G401 (cell line): ENCODE measurements around the gene TOR1AIP1. TPM values are rescaled to one million over a fixed set of nuclear protein-coding genes. Genes with fewer than 3 reads are reported as not detected.
A peak's percentile ranks its signal among the peaks of the same experiment; 100 is the strongest.
"Not testable (repeated sequence)": the region's sequence is repeated elsewhere in the genome, so short reads cannot be mapped to it uniquely, and the experiment has no call there.

Source experiments
- DNase-seq: peaks from one replicate; pipeline ENCODE4 v3.0.0-alpha.2; 2015; ENCODE audit warnings: low spot score
- in situ Hi-C: cut with HindIII; loops from 2 replicates; pipeline ENCODE4 v1.10.0; 2016; ENCODE audit warnings: low sequenced_read_pairs, mixed read lengths
- total RNA-seq: library from RNA; depleted of rRNA; stranded (reverse); fragments of >200 nt; shearing (Covaris generic); gene quantifications from 2 replicates; pipeline ENCODE4 v1.2.3, GENCODE V29; 2014; rRNA removed

The TOR1AIP1 gene
- 23.9 and 42.6 TPM in 2 replicates for total RNA-seq

DNA sequence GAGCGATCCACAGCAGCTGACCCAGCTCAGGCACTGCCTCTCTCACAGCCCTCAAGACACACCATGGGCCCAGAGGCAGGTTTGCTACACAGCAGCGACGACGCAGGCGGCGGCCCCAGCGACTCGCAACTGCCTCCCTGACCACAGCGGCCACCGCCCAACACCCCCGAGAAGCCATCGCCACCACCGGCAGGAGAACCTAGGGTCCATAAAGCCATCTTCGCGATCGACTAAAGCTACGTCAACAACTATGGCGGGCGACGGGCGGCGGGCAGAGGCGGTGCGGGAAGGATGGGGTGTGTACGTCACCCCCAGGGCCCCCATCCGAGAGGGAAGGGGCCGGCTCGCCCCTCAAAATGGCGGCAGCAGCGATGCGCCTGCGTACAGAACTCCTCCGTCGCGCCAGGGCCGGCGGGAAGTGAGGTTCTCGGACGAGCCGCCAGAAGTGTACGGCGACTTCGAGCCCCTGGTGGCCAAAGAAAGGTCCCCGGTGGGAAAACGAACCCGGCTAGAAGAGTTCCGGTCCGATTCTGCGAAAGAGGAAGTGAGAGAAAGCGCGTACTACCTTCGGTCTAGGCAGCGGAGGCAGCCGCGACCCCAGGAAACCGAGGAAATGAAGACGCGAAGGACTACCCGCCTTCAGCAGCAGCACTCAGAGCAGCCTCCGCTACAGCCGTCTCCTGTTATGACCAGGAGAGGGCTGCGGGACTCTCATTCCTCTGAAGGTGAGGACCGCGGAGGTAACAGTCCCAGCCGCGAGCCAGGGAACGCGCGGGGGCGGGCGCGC is at the start of gene TOR1AIP1:
TSS of gene TOR1AIP1 (plus strand) at position 33 of the 787 bp plus-strand sequence. CDS start at position 251, 218 bp downstream.
- peak; percentile 97 for DNase-seq
- in situ Hi-C loops, result no loop called here

DNA sequence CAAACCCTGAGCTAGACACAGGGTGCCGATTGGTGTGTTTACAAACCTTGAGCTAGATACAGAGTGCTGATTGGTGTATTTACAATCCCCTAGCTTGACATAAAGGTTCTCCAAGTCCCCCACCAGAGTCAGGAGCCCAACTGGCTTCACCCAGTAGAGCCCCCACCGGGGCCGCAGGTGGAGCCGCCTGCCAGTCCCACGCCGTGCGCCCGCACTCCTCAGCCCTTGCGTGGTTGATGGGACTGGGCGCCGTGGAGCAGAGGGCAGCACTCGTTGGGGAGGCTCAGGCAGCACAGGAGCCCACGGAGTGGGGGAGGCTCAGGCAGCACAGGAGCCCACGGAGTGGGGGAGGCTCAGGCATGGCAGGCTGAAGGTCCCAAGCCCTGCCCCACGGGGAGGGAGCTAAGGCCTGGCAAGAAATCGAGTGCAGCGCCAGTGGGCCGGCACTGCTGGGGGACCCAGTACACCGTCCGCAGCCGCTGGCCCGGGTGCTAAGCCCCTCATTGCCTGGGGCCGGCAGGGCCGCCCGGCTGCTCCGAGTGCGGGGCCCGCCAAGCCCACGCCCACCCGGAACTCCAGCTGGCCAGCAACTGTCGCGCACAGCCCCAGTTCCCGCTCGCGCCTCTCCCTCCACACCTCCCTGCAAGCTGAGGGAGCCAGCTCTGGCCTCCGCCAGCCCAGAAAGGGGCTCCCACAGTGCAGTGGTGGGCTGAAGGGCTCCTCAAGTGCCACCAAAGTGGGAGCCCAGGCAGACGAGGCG is 45.2 kb upstream of the TOR1AIP1 start:
- in situ Hi-C loops, DNase-seq: not testable (repeated sequence)

- in situ Hi-C loops, result no loop called here
Observed at GRCh38 chr1:179840107-179840506, 42.0 kb upstream of the TOR1AIP1 start.

DNA sequence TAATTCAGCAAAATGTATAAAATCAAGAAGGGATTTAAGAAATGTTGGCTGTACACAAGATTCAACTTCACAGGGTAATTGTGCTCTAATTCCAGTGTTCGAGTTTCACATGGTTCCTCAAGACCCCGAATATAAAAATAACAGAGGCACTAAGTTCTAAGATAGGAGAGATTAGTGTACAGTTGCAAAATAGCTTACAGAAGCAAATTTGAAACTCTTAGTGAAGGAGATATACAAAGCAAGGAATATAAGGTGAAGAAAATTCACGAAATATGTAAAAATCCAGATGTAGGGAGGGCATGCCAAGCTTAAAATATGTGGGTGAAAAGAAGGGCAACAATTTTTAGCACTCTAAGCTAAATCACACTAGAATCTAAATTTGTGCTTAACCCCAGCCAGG is 33.9 kb upstream of the TOR1AIP1 start:
- no peak for DNase-seq
- in situ Hi-C loops, result no loop called here

More at GRCh38 chr1:179840107-179840506, 42.0 kb upstream of the TOR1AIP1 start:
- no peak for DNase-seq

DNA sequence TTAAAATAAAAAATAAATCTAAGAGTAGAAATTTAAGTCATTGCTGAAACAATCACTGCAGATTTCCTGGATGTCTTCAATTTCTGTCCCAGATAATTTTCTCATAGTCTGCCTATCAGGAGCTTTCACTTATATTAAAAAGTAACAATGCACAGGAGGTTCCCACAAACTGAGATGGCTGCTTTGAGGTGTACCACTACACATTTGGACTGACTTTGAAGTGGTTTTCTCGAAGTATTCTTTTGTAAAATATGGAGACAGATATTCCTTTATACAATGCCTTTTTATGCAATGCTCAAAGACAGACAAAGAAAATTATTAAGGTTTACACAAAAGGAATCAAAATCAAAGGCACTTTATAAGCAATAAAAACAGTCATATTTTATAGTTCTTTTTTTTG is 29.0 kb upstream of the TOR1AIP1 start:
- in situ Hi-C loops, result no loop called here

GRCh38 chr1:179855831-179856230 is 26.3 kb upstream of the TOR1AIP1 start:
- in situ Hi-C loops, DNase-seq: not testable (repeated sequence)

More for the DNA sequence above, 29.0 kb upstream of the TOR1AIP1 start:
- DNase-seq, result no peak

GRCh38 chr1:179856296-179856695 is 25.8 kb upstream of the TOR1AIP1 start:
- in situ Hi-C loops, result no loop called here
- no peak for DNase-seq

GRCh38 chr1:179857009-179857408 is 25.1 kb upstream of the TOR1AIP1 start:
- in situ Hi-C loops, result no loop called here

DNA sequence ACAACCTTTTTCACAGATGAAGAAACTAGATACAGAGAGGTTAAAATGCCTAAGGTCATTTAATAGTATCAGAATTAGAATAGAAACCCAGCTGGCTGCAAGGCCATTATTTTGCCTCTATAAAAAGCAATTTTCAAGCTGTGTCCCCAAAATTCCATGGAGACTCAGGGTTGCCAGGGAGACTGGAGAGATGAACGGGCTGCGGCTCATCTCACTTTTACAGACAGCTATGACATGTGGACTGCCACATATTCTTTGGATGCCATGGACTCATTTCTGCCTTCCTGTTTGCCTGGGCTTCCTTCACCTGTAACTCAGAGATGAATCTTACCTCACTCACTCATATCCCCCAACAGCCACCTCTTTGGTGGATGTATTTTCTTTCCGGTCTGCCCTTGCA is 21.4 kb upstream of the TOR1AIP1 start:
- in situ Hi-C loops, result no loop called here
- no peak for DNase-seq

More at GRCh38 chr1:179857009-179857408, 25.1 kb upstream of the TOR1AIP1 start:
- no peak for DNase-seq

GRCh38 chr1:179865377-179865776 is 16.7 kb upstream of the TOR1AIP1 start:
- in situ Hi-C loops, result no loop called here

DNA sequence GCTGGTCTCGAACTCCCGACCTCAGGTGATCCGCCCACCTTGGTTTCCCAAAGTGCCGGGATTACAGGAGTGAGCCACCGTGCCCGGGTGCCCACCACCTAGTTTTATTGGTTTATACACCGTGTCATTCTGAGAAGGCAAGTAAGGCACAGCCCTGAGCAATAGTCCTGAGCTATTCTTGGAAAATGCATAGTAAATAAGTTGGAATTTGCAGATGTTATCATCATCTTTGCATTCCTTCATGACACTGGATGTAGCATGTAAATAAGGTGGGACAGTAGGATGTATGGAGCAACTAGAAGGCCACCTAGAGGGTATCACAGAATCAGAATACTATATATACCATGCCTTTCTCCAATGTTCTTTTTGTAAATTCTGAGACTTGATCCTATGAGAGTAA is 15.5 kb upstream of the TOR1AIP1 start:
- in situ Hi-C loops, result no loop called here
- DNase-seq, result no peak

More at GRCh38 chr1:179865377-179865776, 16.7 kb upstream of the TOR1AIP1 start:
- DNase-seq, result no peak

GRCh38 chr1:179867493-179868330 is 14.4 kb upstream of the TOR1AIP1 start:
- in situ Hi-C loops, result no loop called here
- peak; percentile 44 for DNase-seq

DNA sequence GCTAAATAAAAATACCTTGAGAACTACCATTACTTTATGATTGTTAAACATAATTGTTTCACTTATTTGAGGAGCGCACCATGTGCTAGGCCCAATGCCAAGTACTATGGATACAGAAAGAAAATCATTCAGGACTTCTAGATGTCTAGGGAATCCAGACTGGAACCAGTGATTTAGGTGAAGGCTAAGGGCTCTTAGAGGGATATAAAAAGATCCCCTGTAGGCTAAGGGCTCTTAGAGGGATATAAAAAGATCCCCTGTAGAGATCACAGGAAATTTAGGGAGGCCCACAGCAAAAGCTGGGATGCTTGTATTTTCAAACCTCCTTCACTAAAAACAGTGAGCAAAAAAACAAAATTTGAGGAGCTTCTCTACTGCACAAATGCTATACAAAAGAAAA is 11.2 kb upstream of the TOR1AIP1 start:
- no peak for DNase-seq
- in situ Hi-C loops, result no loop called here

DNA sequence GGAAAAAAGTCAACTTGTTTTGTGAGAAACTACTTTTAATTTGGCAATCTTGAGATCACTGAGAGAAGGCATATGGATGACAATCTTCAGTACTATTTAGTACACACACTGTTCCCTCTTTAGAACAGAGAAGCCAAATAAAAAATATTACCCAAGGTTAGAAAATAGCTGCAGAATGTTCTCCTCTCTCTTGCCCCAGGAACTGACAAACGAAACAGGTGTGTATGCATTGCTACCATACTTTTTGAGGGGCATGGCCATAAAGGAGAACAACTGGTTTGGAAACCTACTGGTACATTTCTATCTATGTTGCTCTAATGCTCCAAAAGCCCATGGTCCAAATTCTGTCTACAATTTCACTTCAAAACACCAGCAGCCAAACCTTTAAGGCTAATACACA is 10.1 kb upstream of the TOR1AIP1 start:
- no peak for DNase-seq
- in situ Hi-C loops, result no loop called here

- in situ Hi-C loops, result no loop called here
Observed at GRCh38 chr1:179872558-179872957, 9.5 kb upstream of the TOR1AIP1 start.

DNA sequence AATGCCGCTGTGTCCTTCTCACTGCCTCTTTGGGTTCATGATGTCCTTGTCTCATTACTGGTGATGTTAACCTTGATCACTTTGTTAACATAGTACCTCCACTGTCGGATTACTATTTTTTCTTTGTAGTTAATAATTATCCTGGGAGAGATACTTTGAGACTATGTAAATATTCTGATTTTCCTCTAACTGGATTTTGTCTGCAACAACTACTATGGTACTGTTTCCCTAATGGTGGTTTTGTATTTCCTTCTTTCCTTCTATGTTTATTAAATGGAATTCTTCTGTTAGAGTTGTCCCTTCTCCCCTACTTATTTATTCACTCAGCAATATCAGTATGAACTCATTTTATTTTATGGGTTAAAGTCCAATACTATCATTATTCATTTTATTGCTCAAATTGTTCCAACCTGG is 8.6 kb upstream of the TOR1AIP1 start:
- in situ Hi-C loops, result no loop called here
- no peak for DNase-seq

More at GRCh38 chr1:179872558-179872957, 9.5 kb upstream of the TOR1AIP1 start:
- no peak for DNase-seq

DNA sequence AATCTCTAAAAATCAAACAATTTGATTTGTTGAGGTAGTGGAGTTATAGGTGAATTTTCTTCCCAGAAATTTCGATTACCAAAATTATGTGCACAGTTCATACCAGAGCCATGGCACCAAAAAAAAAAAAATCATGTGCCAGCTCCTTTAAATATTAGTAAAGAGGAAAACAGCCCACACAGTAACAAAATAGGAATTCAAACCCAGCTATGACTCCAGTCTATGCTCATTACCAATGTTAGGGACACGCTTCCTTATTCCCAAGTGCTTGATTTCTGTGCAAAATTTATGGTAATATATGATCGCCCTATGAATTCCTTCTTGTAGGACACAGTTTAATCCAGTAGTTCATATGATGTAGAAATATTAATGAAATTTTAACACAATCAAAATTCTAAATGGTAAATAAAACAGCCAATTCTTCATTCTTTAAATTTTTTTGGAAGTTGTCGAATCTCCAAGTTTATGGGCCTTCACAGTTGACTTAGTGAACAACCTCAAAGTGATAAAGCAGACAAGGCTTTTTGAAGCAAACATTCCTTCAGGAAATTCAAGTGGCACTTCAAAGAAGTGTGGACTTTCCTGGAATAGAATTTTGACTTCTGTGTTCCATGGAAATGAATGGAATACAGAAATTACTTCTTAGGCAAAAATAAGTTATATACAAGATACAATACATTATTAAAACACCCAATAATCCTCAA is 6.3 kb upstream of the TOR1AIP1 start:
- in situ Hi-C loops, result no loop called here
- no peak for DNase-seq

GRCh38 chr1:179876300-179876715 is 5.8 kb upstream of the TOR1AIP1 start:
- in situ Hi-C loops, result no loop called here
- DNase-seq, result no peak
